GM12891 (cell line): Measurements from ENCODE around the gene FUT2. TPM values are rescaled to one million over a fixed set of nuclear protein-coding genes. Genes with fewer than 3 reads are reported as not detected.
A peak's percentile ranks its signal among the peaks of the same experiment; 100 is the strongest.
"Not testable (repeated sequence)": the region's sequence is repeated elsewhere in the genome, so short reads cannot be mapped to it uniquely, and the experiment has no call there.

Experiments used
- DNase-seq: peaks from one replicate; pipeline ENCODE4 v3.0.0; 2011; ENCODE audit warnings: low spot score; ENCODE audit not compliant: insufficient read length
- FAIRE-seq: peaks from 2 replicates; lab custom pipeline; 2011; peaks lifted over from hg19 to GRCh38; lab: Jason Lieb, UNC
- PAX5 ChIP-seq: IDR thresholded peaks from 2 replicates; pipeline ENCODE4 v1.6.1; 2011; ENCODE audit warnings: low read length, moderate library complexity, mild to moderate bottlenecking; ENCODE audit not compliant: insufficient read depth, severe bottlenecking
- POLR2A ChIP-seq: IDR thresholded peaks from 2 replicates; pipeline ENCODE4 v1.6.1; 2011; ENCODE audit warnings: low read depth, low read length, control low read depth
- POLR2AphosphoS5 ChIP-seq: IDR thresholded peaks from 2 replicates; pipeline ENCODE4 v1.6.1; 2011; ENCODE audit warnings: low read depth, low read length, control low read depth
- POU2F2 ChIP-seq: IDR thresholded peaks from 2 replicates; pipeline ENCODE4 v1.6.1; 2011; ENCODE audit warnings: low read depth, mild to moderate bottlenecking, control low read depth, low read length, moderate library complexity
- SPI1 ChIP-seq: IDR thresholded peaks from 2 replicates; pipeline ENCODE4 v1.6.1; 2011; ENCODE audit warnings: low read depth, low read length, control low read depth
- TAF1 ChIP-seq: IDR thresholded peaks from 2 replicates; pipeline ENCODE4 v1.6.1; 2011; ENCODE audit warnings: low read depth, low read length, control low read depth
- polyA plus RNA-seq: library from polyadenylated mRNA; unstranded; fragments of >200 nt; gene quantifications from one replicate; pipeline ENCODE4 v1.2.1, GENCODE V29; 2012; ENCODE audit warnings: low read depth, missing spikeins, inconsistent platforms; ENCODE audit not compliant: missing spikeins

The FUT2 gene
- 0.17 TPM for polyA plus RNA-seq

- FAIRE-seq: no peak
- no peak for DNase-seq
- no peak for TF ChIP-seq POLR2A
- TF ChIP-seq PAX5: no peak
- no peak for TF ChIP-seq SPI1
- TF ChIP-seq POLR2AphosphoS5: no peak
- no peak for TF ChIP-seq TAF1
- no peak for TF ChIP-seq POU2F2
These were observed at the start of gene FUT2 for GRCh38 chr19:48695743-48696352. Gene FUT2 (plus strand): TSS chr19:48695971. CDS start chr19:48702957, 6,986 bp downstream.

DNA sequence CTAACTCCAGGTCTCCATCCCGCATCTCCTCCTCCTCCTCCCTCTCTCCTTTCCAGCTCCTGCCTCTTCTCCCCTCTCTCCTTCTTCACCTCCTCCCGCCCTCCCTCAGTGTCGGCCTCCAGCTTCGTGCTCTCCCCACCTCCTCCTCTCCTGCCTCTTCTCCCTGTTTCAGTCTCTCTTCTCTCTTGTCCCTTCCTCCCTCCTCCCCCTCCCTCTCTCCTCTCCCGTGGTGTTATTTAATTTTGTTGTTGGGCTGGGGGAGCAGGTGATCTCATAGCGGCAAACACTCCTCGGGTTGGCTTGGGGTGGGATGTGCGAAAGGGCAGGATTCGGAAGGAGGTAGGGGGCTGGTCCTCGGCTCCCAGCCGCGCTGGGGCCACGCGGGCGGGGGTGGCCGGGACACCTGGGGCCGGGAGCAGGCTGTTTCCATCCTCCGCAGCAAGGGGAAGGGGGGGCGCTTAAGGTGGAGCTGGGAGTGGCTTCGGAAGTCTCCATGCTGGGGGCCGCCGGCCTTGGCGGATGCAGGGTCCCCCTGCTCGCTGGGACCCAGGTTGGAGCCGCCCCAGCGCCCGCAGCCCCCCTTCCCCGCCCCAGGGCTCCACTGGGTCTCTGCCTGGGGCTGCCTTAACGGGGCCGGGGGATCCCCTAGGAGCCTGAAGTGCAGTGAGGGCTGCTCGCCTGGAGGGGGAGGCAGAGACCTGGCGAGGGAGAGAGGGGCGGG is 49.6 kb upstream of the FUT2 start, which contains the start of gene CA11:
Gene CA11, minus strand, starts transcription at position 187 of the 721 bp plus-strand sequence. CDS start 555 bp downstream, outside the sequence.
- FAIRE-seq (peak; percentile 47), DNase-seq (peak; percentile 95)
- TF ChIP-seq POU2F2: 0 out of 2 replicates have a peak, but pooled peaks have one; percentile 13
- no peak for TF ChIP-seq PAX5

GRCh38 chr19:48646722-48647216 is 49.0 kb upstream of the FUT2 start:
- DNase-seq (no peak), FAIRE-seq (peak; percentile 92)
- TF ChIP-seq TAF1 (no peak), POLR2A (no peak), POU2F2 (no peak), POLR2AphosphoS5 (no peak), PAX5 (no peak), SPI1 (no peak)

DNA sequence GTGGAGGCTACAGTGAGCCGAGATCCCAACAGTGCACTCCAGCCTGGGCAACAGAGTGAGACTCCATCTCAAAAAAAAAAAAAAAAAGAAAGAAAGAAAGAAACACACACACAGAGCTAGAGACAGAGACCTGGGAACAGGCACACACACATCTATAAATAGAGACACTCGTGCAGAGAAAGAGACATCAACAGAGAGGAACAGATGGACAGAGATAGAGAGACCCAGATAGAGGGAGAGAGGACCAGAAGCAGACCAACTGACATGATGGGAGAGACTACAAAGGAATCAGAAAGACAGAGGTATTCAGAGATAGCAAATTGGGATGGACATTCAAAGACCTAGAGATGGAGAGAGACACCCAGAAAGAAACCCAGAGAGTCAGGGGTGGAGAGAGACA is 47.6 kb upstream of the FUT2 start:
- DNase-seq (no peak), FAIRE-seq (no peak)
- no peak for TF ChIP-seq SPI1
- no peak for TF ChIP-seq POLR2A

DNA sequence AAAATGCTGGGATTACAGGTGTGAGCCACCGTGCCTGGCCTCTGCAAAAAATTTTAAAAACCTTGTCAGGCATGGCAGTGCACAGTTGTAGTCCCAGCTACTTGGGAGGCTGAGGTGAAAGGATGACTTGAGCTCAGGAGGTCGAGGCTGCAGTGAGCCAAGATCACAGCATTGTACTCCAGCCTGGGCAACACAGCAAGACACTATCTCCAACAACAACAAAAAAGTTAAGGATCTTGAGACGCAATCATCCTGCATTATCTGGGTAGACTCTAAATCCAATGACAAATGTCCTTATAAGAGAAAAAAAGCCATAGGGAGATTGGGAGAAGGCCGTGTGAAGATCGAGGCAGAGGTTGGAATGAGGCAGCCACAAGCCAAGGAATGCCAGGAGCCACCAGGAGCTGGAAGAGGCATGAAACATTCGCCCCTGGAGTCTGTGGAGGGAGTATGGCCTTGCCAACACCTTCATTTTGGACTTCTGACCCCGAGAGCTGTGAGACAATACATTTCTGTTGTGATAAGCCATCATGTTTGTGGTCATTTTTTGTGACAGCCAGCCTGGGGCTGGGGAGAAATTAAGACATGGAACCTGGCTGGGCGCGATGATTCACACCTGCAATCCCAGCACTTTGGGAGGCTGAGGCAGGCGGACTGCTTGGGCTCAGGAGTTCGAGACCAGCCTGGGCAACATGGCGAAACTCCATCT is 44.6 kb upstream of the FUT2 start:
- no peak for FAIRE-seq

DNA sequence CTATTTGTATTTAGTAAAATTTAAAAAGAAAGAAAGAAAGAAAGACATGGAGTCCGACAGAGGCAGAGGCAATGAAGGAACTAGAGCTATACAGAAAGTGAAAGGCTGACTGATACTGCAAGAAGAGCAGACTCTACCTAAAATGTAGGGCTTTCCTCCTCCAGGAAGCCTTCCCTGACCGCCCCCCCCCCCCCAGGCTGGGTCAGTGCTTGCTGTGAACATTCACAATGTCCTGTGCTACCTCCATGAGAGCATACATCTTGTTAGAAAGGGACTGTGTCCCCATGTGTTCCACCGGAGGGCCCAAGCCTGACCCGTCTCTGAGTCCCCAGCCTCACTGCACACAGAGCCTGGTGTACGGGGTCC is 44.1 kb upstream of the FUT2 start:
- no peak for DNase-seq
- FAIRE-seq: no peak
- no peak for TF ChIP-seq POU2F2
- TF ChIP-seq SPI1: no peak
- TF ChIP-seq POLR2A: no peak
- no peak for TF ChIP-seq PAX5
- no peak for TF ChIP-seq TAF1
- TF ChIP-seq POLR2AphosphoS5: no peak

More for the DNA sequence above, 44.6 kb upstream of the FUT2 start:
- TF ChIP-seq PAX5: no peak
- TF ChIP-seq POU2F2: no peak
- TF ChIP-seq TAF1: no peak
- TF ChIP-seq POLR2A: no peak
- TF ChIP-seq SPI1: no peak
- no peak for TF ChIP-seq POLR2AphosphoS5
- no peak for DNase-seq

- no peak for DNase-seq
- FAIRE-seq: no peak
- no peak for TF ChIP-seq POLR2A
- TF ChIP-seq TAF1: no peak
- no peak for TF ChIP-seq POU2F2
- TF ChIP-seq POLR2AphosphoS5: no peak
These were observed 41.3 kb upstream of the FUT2 start for GRCh38 chr19:48654299-48655059.

DNA sequence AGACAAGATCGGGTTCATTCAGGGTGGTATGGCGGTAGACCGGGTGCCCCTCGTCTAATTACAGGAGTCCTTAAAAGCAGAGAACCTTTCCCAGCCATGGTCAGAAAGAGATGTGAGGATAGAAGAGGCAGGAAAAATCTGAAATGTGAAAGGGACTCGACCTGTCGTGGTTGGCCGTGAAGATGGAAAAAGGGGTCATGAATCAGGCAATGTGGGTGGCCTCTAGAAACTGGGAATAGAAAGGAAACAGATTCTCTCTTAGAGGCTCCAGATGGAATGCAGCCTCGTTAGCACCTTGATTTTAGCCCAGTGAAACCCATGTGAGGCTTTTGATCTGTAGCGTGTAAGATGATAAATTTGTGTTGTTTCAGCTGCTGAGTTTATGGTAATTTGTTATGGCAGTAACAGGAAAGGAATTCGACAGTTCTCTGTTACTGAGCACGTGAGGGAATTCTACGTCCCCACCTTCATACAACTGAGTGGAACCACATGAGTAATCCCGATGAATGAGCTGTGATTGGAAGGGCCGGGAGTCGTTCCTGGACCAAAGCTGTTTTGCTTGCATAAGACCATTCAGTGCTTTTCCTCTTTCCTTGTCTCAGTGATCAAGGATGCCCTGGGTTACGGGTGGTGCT is 38.8 kb upstream of the FUT2 start:
- TF ChIP-seq TAF1 (no peak), POLR2A (no peak), PAX5 (no peak), SPI1 (no peak), POLR2AphosphoS5 (no peak), POU2F2 (no peak)
- DNase-seq (no peak), FAIRE-seq (no peak)

- DNase-seq, FAIRE-seq: not testable (repeated sequence)
These were observed 37.9 kb upstream of the FUT2 start for GRCh38 chr19:48657828-48658227.
